ENCODE measurements around the gene MZT2B.
A peak's percentile ranks its signal among the peaks of the same experiment; 100 is the strongest.
"Not testable (repeated sequence)": the region's sequence is repeated elsewhere in the genome, so short reads cannot be mapped to it uniquely, and the experiment has no call there.

MZT2B gene

DNA sequence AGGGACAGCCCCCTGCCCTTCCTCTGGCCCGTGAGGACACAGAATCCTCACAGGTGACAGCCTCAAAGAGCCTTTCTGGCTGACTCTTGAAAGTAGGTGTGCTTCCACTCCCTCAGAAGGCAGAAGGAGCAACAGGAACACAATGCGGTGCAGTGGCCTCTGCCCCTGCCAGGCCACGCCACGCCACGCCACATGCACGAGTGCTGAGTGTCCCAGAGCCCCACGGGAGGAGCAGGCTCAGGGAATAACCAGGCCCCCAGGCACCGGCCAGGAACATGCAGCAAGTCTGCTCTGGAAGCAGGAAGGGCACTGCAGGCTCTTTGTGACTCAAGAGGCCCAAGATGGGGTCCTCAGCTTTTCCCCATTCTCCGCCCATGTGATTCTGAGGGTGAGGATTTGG is 19.1 kb upstream of the MZT2B start:
- DNase-seq (ENCODE audit: extremely low spot score) = no peak
- POLR2A ChIA-PET = no interaction called here
- CTCF ChIA-PET = no interaction called here
- TF ChIP-seq, protein P1, sequence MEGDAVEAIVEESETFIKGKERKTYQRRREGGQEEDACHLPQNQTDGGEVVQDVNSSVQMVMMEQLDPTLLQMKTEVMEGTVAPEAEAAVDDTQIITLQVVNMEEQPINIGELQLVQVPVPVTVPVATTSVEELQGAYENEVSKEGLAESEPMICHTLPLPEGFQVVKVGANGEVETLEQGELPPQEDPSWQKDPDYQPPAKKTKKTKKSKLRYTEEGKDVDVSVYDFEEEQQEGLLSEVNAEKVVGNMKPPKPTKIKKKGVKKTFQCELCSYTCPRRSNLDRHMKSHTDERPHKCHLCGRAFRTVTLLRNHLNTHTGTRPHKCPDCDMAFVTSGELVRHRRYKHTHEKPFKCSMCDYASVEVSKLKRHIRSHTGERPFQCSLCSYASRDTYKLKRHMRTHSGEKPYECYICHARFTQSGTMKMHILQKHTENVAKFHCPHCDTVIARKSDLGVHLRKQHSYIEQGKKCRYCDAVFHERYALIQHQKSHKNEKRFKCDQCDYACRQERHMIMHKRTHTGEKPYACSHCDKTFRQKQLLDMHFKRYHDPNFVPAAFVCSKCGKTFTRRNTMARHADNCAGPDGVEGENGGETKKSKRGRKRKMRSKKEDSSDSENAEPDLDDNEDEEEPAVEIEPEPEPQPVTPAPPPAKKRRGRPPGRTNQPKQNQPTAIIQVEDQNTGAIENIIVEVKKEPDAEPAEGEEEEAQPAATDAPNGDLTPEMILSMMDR (IDR thresholded peaks at IDR 0.05; ENCODE audit: control extremely low read depth, extremely low read depth, low read depth, missing control alignments) = no peak

DNA sequence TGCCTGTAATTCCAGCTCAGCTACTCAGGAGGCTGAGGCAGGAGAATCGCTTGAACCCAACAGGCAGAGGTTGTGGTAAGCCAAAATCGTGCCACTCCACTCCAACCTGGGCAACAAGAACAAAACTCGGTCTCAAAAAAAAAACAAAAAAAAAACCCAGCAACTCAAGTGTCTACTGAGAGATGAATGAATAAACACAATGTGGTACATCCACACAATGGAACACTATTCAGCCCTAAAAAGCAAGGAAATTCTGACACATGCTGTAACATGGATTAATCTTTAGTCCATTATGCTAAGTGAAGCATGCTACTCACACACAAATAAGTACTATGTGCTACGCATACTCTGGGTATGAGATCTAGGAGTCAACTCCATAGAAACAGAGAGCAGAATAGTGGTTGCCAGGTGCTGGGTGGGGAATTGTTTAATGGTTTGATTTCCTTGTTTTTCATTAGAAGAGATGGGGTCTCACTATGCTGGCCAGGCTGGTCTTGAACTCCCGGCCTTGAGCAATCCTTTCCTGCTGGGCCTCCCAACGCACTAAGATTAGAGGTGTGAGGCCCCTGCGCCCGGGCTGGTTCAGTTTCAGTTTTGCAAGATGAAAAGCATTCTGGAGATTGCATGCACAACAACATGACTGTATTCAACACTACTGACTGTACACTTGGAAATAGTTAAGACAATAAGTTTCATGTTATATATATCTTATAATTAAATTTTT is 16.6 kb upstream of the MZT2B start:
- no peak for DNase-seq (ENCODE audit: extremely low spot score)
- ChIA-PET POLR2A (no interaction called here), CTCF (no interaction called here)
- TF ChIP-seq, protein P1 (IDR thresholded peaks at IDR 0.05; ENCODE audit: control extremely low read depth, extremely low read depth, low read depth, missing control alignments) = no peak

DNA sequence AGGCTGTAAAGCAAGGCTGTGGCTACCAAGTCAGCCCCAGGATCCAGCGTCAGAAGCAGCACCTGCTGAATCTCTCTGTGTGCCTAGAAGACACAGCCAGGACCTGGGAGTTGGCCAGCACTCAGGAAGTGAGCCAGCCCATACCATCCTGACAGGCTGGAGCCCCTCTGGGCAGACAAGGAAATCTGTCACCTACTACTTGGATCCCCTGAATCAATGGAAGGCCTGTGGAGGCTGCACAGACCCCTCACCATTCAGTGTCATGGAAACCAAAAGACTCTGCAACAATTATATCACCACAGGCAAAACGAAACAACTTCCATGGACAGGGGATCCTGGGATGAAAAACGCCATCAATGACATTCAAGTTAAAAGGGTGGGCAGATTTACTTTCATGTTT is 15.5 kb upstream of the MZT2B start:
- CTCF ChIA-PET; DNase-seq (ENCODE audit: extremely low spot score); POLR2A ChIA-PET: not testable (repeated sequence)

DNA sequence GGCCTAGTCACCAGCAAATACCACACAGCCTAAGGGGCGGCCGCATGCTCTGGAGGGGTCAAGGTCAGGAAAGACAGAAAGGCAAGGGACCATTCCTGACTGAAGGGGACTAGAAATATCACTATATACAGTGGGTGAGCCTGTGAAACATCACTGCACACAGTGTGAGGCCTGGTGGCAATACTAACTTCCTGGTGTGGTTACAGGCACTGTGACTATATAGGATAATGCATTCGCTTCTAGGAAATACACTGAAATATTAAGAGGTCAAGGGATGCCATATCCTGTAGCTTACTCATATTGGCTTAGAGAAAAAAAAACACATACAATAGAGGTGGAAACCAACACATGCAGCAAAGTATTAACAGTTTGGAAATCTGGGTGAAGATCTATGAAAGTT is 12.9 kb upstream of the MZT2B start:
- not testable (repeated sequence) for DNase-seq (ENCODE audit: extremely low spot score)
- ChIA-PET POLR2A (interaction anchor here (0.7 kb wide), 1 partner anchor 13 kb away, joined by 4 read pairs; no protein-coding TSS in a partner anchor), CTCF (interaction anchor here (4.5 kb wide), 1 partner anchor 12 kb away, joined by 16 read pairs; the partner anchor contains the start of gene SMPD4)

DNA sequence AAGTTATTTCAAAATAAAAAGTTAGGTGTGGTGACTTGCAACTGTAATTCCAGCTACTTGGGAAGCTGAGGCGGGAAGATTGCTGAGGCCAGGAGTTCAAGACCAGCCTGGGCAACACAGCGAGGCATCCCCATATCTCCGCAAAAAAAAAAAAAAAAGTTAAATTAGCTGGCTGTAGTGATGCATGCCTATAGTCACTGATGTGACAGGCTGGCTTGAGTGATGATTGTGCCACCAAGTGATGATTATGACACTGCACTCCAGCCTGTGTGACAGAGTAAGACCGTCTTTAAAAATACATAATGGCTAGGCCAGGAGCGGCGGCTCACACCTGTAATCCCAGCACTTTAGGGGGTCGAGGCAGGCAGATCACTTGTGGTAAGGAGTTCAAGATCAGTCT is 12.2 kb upstream of the MZT2B start:
- CTCF ChIA-PET = interaction anchor here (1.3 to 4.5 kb wide), 2 partner anchors 11 kb away, joined by 4 to 16 read pairs; partner anchors contain the start of gene SMPD4
- TF ChIP-seq, protein P1 (IDR thresholded peaks at IDR 0.05; ENCODE audit: control extremely low read depth, extremely low read depth, low read depth, missing control alignments) = no peak
- DNase-seq (ENCODE audit: extremely low spot score) = no peak
- POLR2A ChIA-PET = interaction anchor here (0.6 kb wide), 1 partner anchor 10 kb away, joined by 12 read pairs; no protein-coding TSS in a partner anchor

DNA sequence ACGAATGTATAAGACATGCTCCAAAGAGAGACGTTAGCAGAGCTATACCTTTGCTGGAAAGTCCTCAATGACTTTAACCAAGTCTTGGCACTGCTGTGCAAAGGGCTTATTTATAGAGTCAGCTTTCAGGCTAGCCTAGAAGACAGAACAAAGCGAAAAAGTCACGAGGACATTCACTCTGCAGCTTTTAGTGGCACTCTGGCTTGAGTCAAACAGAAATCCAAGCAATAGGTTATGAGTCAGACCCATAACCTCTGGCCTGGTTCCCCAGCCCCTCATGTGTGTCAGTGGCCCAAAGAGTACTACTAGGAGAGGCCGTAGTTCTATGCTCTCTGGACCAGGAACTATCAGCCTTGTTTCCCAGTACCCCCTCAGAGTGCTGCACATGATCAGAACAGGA is 7.2 kb upstream of the MZT2B start:
- DNase-seq (ENCODE audit: extremely low spot score); POLR2A ChIA-PET: not testable (repeated sequence)
- CTCF ChIA-PET = interaction anchor here (1.0 kb wide), 1 partner anchor 151 kb away, joined by 3 read pairs; no protein-coding TSS in a partner anchor

DNA sequence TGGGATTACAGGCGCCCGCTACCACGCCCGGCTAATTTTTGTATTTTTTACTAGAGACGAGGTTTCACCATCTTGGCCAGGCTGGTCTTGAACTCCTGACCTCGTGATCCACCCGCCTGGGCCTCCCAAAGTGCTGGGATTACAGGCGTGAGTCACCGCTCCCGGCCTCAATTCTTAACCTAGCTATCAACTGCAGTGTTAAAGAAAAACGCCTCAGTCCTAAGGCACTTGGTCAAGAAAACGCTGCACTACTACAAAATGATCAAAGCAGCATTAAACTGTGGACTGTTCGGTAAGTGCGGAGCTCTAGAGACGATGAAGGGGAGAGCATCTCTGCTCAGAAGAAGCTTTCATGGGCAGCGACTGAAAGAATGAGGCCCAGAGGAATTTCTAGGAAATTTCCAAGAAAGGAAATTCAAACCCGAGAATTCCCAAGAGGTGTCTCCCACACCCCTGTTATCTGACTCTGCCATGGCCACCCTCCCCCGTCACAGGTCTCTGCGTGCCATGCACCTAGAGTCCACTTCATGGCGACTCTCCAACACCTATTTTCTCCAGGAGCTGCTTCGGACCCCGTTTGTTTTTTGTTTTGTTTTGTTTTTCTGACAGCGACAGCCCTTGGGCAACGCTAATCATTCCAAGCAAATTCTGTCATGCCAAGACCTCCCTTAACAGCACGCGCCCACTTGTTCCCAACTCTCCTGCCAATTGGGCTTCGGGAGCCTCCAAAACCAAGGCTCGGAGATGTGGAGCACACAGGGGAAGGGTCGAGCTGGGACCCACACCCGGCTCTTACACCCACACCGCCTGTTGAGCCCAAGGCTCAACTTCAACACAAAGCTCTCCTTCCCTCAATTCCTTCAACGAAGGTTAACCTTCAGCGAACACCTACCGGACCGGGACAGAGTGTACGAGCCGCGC is 1.4 kb upstream of the MZT2B start:
- ChIA-PET CTCF (interaction anchor here (0.6 to 2.4 kb wide), 13 partner anchors 9 to 174 kb away, joined by 3 to 20 read pairs (median 3); partner anchors contain the start of genes CCDC74B and IMP4), POLR2A (interaction anchor here (0.6 kb wide), 1 partner anchor 104 kb away, joined by 3 read pairs; no protein-coding TSS in a partner anchor)
- DNase-seq (ENCODE audit: extremely low spot score) = not testable (repeated sequence)

DNA sequence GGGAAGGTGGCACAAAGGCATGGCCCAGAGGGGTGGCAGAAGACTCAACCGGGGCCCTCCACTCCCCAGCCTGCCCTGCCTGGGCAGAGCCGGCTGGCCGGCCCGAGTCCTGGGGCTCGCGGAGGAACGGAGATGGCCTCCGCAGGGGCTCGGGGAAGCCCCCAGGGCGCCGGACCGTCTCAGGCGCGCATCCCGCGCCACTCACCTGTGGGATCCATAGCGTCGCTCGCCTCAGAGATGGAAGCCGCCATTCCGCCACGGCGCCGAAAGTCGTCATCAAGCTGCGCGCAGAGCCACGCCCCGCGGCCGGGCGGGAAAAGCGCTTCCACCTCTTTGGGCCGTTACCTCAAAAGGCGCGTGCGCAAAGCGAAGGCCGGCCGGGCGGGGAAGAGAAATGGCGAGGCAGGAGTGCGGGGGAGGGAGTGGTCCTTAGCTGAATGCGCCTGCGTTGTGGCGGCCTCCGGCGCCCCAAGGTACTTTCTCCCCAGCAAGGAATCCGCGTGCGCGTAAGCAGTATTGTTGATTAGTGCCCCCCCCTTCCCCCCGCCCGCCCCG is 660 bp upstream of the MZT2B start, which contains the start of gene SMPD4:
TSS of gene SMPD4 (minus strand) at position 278 of the 555 bp plus-strand sequence. CDS start 5,010 bp downstream, outside the sequence.
- DNase-seq (ENCODE audit: extremely low spot score) = peak; percentile 92
- POLR2A ChIA-PET = interaction anchor here (0.6 kb wide), 2 partner anchors 103 to 161 kb away, joined by 3 read pairs; no protein-coding TSS in a partner anchor
- CTCF ChIA-PET = interaction anchor here (0.6 to 2.4 kb wide), 11 partner anchors 10 to 173 kb away, joined by 3 to 20 read pairs (median 3); partner anchors contain the start of genes CCDC74B and IMP4
- TF ChIP-seq, protein P1 (IDR thresholded peaks at IDR 0.05; ENCODE audit: control extremely low read depth, extremely low read depth, low read depth, missing control alignments) = no peak

DNA sequence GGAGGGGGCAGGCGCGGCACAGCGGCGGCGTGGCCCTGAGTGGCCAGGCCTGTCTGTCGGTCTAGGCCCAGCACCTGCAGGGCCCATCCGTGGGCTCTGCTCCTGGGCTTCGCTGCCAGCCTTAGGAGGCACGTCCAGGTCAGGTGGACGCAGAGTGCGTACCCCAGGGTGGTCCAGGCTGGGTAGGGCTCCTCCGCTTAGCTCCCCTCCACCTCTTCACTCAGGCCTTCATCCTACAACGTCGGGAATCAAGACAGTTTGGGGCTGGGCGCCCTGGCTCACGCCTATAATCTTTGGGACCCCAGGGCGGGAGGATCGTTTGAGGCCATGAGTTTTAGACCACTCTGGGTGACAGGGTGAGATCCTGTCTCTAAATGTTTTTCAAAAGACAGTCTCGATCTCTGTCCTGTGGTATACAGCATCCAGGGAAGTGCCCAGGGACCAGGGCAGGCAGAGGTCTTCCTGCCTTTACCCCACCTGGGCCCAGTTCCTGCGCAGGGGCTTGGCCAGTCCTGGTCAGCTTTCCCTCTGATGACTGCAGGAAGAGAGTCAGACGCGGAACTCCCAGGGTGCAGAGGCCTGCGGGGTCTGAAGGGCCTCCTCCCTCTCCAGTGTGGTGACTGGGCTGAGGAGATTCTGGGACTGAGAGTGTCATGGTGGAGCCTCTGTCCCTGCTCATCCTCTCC is 907 bp downstream of the MZT2B start:
- POLR2A ChIA-PET = not testable (repeated sequence)
- CTCF ChIA-PET = interaction anchor here (0.7 to 2.4 kb wide), 4 partner anchors 8 to 159 kb away, joined by 3 to 20 read pairs (median 3); partner anchors contain the start of gene IMP4

More for the DNA sequence above, 907 bp downstream of the MZT2B start:
- DNase-seq (ENCODE audit: extremely low spot score) = not testable (repeated sequence)

All from GM10248 (cell line).